ENCODE results near the gene IL10RA.

Gene IL10RA

DNA sequence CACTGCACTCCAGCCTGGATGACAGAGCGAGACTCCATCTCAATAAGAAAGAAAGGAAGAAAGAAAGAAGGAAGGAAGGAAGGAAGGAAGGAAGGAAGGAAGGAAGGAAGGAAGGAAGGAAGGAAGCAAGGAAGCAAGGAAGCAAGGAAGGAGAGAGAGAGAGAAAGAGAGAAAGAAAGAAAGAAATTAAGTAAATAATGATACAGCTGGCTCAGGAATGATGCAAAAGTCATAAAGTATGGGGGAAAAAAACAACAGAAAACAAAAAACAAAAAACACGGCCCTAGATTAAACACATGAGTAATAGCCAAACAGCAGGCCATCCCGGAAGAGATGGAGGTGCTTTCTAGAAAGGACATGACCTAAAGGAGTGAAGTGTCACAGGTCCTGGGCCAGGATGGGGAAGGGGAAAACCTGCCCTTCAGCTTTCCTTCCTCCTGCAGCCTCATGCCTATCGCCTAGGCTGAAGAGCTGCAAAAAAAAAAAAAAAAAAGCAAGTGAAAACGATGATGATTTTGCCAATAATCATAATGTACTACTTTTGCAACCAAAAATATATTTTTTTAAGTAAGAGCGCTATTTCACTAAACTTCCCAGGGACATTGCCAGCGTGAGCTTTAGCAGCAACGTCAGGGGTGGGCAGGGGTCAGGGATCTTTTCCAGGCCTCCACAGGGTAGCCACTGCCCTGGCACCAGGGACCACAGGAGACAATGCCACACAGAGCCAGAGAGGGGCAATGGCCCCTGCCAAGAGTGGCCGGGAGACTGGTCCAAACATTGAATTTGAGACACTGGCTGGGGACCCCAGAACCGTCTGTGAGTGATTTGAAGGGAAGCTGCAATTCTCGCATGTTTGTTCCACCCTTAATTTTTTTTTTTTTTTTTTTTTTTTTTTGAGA is 62.5 kb downstream of the IL10RA start:
- DNase-seq, result no peak

DNA sequence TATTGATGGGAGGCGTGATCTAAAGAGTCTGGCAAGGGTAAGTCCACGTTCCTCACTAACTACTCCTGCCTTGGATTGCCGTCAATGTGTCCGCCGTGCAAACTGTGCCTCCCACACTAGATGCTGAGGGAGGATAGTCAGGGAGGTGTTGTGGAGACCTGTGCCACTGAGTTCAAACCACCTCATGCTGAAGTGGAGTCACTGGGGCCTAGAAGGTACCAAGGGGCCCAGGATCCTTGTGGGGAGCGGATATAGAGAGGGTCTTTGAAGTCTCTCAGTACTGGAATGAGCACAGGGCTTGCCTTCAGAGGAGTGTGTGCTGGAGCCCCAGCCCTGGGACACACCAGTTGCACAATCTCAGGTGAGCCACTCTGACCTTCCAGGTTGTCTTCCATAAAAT is 63.6 kb downstream of the IL10RA start:
- no peak for DNase-seq

GRCh38 chr11:118050208-118050891 is 64.2 kb downstream of the IL10RA start:
- no peak for DNase-seq

All from activated CD4-positive, CD25-positive, alpha-beta regulatory T cell (primary cell).